ENCODE data around the gene SLC35F1. TPM values are rescaled to one million over a fixed set of nuclear protein-coding genes. Genes with fewer than 3 reads are reported as not detected.

The SLC35F1 gene
- total RNA-seq, 1 donor, result not detected

DNA sequence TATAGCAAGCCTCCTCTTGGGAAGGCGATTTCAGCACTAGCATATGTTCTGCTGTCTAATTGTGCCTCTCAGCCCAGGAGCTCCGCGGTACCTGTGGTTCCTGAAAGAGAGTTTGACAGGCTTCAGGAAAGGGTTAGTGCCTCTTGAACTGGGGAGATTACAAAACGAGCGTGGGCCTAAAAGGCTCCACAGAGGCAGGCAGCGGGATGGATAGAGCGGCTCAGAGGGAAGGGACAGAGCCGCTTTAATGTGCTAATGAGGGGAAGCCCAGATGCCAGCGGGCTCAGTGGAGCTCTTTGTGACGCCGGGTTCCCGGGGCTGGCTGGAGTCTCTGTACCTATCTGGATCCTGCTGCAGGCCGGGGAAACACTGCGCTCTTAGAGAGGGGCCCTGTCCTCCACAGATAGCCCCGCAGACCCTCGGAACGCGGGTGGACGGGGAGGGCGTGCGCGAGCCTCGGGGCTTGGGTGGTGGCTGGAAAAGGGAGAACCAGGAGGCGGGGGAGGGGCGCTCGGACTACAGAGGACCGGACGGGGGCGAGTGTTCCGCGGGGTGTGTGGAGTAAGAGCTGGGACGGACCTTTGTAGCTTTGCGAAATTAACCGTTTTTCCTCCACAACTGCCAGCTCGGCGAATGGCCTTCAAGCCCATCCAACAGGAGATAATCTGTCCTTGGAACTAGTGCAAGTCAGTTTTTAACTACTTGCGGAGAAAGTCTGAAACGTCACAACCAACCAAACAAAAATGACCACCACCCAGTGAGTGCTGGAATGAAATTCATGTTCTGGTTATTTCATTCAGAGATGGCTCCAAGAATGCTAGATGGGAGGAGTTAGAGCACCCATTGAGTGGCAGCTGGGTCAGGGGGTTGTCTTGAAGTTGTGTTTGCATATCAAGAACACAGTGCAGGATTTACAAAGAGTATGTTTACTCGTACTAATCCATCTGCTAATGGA is 13.0 kb downstream of the SLC35F1 start:
- TF ChIP-seq, protein P1, sequence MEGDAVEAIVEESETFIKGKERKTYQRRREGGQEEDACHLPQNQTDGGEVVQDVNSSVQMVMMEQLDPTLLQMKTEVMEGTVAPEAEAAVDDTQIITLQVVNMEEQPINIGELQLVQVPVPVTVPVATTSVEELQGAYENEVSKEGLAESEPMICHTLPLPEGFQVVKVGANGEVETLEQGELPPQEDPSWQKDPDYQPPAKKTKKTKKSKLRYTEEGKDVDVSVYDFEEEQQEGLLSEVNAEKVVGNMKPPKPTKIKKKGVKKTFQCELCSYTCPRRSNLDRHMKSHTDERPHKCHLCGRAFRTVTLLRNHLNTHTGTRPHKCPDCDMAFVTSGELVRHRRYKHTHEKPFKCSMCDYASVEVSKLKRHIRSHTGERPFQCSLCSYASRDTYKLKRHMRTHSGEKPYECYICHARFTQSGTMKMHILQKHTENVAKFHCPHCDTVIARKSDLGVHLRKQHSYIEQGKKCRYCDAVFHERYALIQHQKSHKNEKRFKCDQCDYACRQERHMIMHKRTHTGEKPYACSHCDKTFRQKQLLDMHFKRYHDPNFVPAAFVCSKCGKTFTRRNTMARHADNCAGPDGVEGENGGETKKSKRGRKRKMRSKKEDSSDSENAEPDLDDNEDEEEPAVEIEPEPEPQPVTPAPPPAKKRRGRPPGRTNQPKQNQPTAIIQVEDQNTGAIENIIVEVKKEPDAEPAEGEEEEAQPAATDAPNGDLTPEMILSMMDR (IDR thresholded peaks at IDR 0.05; ENCODE audit: insufficient read depth, low read depth, low read length), result no peak
- no peak overlapping the region for H3K4me3 ChIP-seq (ENCODE audit: low read depth, low read length)
- DNase-seq (ENCODE audit: low read depth), result no peak

DNA sequence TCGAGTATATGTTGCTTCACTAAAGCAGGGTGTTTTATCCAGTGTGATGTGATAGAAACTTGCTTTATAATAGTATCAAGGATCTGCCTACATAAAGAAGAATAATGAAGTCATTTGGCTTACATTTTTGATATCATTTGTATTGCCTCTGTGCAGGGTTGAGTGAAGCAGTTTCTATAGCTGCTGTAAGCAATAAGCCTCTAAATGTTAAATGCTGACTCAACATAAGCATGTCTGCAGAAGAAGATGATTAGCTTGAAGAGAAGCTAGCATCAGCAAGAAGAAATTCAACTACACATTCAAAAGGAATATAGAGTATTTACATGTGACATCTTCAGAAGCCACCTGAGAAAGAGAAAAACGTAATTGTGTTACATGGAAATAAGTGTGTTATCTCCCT is 17.6 kb downstream of the SLC35F1 start:
- TF ChIP-seq, protein P1 (IDR thresholded peaks at IDR 0.05; ENCODE audit: insufficient read depth, low read depth, low read length), result no peak
- no peak overlapping the region for H3K4me3 ChIP-seq (ENCODE audit: low read depth, low read length)
- no peak for DNase-seq (ENCODE audit: low read depth)

DNA sequence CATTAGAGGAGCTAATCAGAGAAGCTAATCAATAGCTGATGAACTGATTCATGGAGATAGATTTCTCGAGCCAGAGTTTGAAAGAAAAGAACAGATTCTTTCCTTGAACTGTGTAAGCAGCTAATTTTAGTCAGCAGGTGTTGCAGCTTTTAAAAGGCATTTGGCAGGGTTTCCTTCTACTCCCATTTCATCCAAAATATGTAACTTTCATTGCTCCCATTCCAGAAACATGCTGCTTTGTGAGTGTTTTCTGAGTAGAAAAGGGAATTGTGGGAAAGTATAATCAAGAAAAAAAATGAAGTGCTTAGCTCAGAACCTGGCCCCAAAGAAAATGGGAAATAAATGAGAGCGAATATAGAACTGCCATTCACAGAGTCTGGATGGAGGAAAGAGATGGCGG is 20.8 kb downstream of the SLC35F1 start:
- no peak overlapping the region for H3K4me3 ChIP-seq (ENCODE audit: low read depth, low read length)
- TF ChIP-seq, protein P1 (IDR thresholded peaks at IDR 0.05; ENCODE audit: insufficient read depth, low read depth, low read length), result no peak
- DNase-seq (ENCODE audit: low read depth), result no peak

DNA sequence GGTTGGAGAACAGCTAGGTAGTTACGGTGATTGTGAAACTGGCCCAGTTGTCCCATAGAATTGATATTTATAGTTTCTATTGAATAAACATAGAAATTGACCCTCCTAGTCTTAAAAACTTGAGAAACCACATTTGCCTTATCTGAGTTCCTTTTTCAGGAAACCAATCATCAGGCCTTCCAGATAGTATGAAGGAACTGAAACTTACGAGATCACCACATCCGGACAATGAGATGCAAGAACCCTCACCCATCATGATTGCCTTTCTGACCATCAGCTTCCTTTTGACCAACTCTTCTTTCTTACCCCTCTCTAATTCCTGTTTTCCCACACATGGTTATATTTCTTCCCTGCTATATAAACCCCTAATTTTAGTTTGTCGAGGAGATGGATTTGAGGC is 21.8 kb downstream of the SLC35F1 start:
- DNase-seq (ENCODE audit: low read depth), result no peak
- TF ChIP-seq, protein P1 (IDR thresholded peaks at IDR 0.05; ENCODE audit: insufficient read depth, low read depth, low read length), result no peak
- no peak overlapping the region for H3K4me3 ChIP-seq (ENCODE audit: low read depth, low read length)

DNA sequence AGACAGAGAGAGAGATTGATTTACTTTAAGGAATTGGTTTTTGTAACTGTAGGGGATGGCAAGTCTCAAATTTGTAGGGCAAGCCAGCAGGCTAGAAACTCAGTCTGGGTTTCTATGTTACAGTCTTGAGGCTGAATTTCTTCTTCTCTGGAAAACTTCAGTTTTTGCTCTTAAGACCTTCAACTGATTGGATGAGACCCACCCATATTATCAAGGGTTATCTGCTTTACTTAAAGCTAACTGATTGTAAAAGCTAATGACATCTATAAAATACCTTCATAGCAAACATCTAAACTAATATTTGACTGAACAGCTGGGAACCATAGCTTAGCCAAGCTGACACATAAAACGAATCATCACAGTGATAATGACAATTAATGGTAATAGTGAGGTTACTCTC is 22.4 kb downstream of the SLC35F1 start:
- H3K4me3 ChIP-seq (ENCODE audit: low read depth, low read length), result no peak overlapping the region
- no peak for DNase-seq (ENCODE audit: low read depth)
- TF ChIP-seq, protein P1 (IDR thresholded peaks at IDR 0.05; ENCODE audit: insufficient read depth, low read depth, low read length), result no peak

DNA sequence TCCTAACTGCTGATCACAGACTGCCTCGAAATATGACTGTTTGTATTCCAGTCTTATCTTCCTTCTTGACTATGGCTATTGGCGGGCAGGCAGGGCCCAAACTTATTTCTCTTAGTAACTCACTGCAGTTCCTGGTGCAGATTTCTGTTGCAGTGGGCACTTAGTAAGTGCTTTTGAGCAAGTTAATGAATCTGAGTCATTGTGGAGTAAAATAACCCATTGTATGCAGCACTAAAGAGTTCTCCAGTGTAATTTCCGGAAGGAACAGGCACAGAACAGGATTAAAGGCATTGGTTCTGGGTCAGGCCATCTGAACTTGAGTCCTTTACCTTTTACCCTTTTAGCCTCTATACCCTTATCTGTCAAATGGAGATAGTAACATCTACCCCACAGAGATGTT is 23.6 kb downstream of the SLC35F1 start:
- H3K4me3 ChIP-seq (ENCODE audit: low read depth, low read length), result no peak overlapping the region
- DNase-seq (ENCODE audit: low read depth), result no peak
- TF ChIP-seq, protein P1 (IDR thresholded peaks at IDR 0.05; ENCODE audit: insufficient read depth, low read depth, low read length), result no peak
